Measurements from ENCODE around the gene KCTD16. TPM values are rescaled to one million over a fixed set of nuclear protein-coding genes. Genes with fewer than 3 reads are reported as not detected.

The KCTD16 gene
- total RNA-seq, 1 donor from 2014 or later = 0.64 TPM

DNA sequence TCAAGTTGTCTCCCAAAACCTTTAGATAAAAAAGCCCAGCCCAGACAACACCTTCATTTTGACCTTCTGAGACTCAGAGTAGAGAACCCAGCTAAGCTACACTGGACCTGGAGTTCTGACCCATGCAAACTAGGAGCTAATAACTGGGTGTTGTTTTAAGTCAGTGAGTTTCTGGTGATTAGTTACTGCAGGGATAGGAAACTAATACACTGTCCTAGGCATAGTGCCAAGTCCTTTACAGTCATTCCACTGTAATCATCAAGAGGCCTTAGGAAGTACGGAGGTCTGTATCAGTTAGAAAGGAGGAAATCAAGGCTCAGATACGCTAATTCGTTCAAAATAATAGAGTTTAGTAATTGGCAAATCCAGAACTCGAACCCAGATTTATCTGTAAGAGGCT, 197.9 kb downstream of the KCTD16 start:
- H3K4me1 ChIP-seq = no peaks in the 10 kb centered on the region
- no peaks in the 10 kb centered on the region for H3K9me3 ChIP-seq
- H3K27ac ChIP-seq = no peak overlapping the region
- TF ChIP-seq CTCF (IDR thresholded peaks at IDR 0.05) = no peak
- H3K27me3 ChIP-seq = no peaks in the 10 kb centered on the region
- no peak overlapping the region for H3K4me3 ChIP-seq
- intact Hi-C loops (cut with DNase I) = no loop called here
- no peaks in the 10 kb centered on the region for H3K36me3 ChIP-seq
- DNase-seq (ENCODE audit: low spot score in 2 of 2) = no peak

DNA sequence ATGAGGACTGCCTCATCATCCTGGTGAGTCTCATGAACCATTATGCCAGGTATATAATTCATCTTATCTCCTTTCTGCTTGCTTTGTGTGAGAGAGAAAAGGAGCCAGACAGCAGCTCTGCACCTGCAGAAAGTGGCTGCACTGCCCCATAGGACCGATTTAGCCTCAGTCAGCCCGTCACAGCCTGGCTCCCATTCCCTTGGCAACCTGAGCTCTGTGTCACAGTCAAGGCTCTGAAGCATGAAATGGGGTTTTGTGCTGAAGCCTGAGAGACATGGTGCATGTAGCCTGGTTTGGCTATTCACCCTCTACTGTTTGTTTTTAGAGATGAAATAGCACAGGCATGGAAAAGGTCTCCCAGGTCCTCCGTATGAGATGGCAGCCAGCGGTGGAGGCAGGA, 198.3 kb downstream of the KCTD16 start:
- H3K4me3 ChIP-seq = no peak overlapping the region
- no peak overlapping the region for H3K27ac ChIP-seq
- no peak for DNase-seq (ENCODE audit: low spot score in 2 of 2)
- no peaks in the 10 kb centered on the region for H3K27me3 ChIP-seq
- intact Hi-C loops (cut with DNase I) = no loop called here
- no peak for TF ChIP-seq CTCF (IDR thresholded peaks at IDR 0.05)
- no peaks in the 10 kb centered on the region for H3K4me1 ChIP-seq
- no peaks in the 10 kb centered on the region for H3K9me3 ChIP-seq
- H3K36me3 ChIP-seq = no peaks in the 10 kb centered on the region

DNA sequence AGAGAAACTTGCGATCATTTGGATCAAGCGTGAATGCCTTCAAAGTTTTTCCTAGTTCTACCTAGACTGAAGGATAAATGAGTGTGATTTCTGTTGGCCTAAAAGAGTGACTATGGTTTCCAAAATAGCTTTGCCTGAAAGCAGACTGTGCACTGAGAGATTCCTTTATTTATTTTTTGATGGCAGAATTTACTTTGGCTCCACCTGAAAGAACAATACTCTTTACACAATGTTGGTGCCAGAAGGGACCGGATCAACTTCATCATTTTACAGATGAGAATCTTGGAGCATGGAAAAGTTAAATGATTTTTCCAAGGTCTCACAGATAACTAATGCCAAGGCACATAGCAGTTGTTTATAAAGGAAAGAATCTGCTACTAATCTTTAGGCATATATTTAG, 199.6 kb downstream of the KCTD16 start:
- Histone ChIP-seq H3K9me3 (no peaks in the 10 kb centered on the region), H3K27ac (no peak overlapping the region), H3K27me3 (no peaks in the 10 kb centered on the region), H3K4me3 (no peak overlapping the region), H3K36me3 (no peaks in the 10 kb centered on the region), H3K4me1 (no peaks in the 10 kb centered on the region)
- no peak for DNase-seq (ENCODE audit: low spot score in 2 of 2)
- TF ChIP-seq CTCF (IDR thresholded peaks at IDR 0.05) = no peak
- intact Hi-C loops (cut with DNase I) = no loop called here

GRCh38 chr5:144374637-144375036, 204.0 kb downstream of the KCTD16 start:
- Histone ChIP-seq H3K27me3 (no peaks in the 10 kb centered on the region), H3K9me3 (no peaks in the 10 kb centered on the region), H3K4me3 (no peak overlapping the region), H3K4me1 (no peaks in the 10 kb centered on the region), H3K36me3 (no peaks in the 10 kb centered on the region), H3K27ac (no peak overlapping the region)
- DNase-seq (ENCODE audit: low spot score in 2 of 2) = no peak
- no peak for TF ChIP-seq CTCF (IDR thresholded peaks at IDR 0.05)
- intact Hi-C loops (cut with DNase I) = no loop called here

DNA sequence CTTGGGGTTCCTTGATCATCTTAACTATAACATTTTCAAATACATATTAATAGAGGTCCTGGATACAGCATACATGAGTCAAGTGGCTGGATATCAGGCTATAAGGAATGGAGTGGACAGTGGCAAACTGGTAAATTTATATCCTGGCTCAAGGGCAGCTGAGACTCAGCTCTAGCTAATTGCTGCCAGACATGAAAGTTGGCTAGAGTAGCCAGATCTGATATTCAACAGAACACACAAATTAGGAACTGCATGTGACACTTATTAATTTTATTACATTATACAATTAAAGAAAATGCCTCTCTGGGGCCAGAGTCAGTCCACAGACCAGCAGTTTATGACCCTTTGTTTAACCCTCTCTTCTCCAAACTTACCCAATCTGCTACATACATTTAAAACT, 206.5 kb downstream of the KCTD16 start:
- Histone ChIP-seq H3K4me1 (no peaks in the 10 kb centered on the region), H3K36me3 (no peaks in the 10 kb centered on the region), H3K9me3 (no peaks in the 10 kb centered on the region), H3K27ac (no peak overlapping the region), H3K4me3 (no peak overlapping the region), H3K27me3 (no peaks in the 10 kb centered on the region)
- intact Hi-C loops (cut with DNase I) = no loop called here
- TF ChIP-seq CTCF (IDR thresholded peaks at IDR 0.05) = no peak
- no peak for DNase-seq (ENCODE audit: low spot score in 2 of 2)

DNA sequence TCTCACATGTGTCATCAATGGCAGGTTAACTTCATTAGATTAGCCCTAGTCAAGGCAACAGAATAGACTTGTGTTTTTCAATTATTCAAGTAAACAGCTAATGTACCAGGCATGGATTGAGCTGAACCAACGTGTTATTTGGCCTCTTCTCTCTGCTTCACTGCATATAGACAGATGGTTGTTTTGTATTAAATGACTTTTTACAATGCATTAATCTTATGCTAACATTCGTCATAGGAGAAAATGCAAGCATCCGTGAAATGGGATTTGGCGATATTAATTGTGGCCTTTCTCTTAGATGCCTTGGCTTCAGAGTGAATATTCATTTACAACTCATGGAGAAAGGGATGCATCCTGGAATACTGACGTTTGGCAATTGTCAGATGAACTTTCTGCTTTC, 208.0 kb downstream of the KCTD16 start:
- H3K27ac ChIP-seq = no peak overlapping the region
- no peak for TF ChIP-seq CTCF (IDR thresholded peaks at IDR 0.05)
- intact Hi-C loops (cut with DNase I) = no loop called here
- H3K4me1 ChIP-seq = no peaks in the 10 kb centered on the region
- no peaks in the 10 kb centered on the region for H3K9me3 ChIP-seq
- no peak for DNase-seq (ENCODE audit: low spot score in 2 of 2)
- H3K36me3 ChIP-seq = no peaks in the 10 kb centered on the region
- no peaks in the 10 kb centered on the region for H3K27me3 ChIP-seq
- H3K4me3 ChIP-seq = no peak overlapping the region
